HepG2 (cell line): ENCODE data around the gene TTLL4. TPM values are rescaled to one million over a fixed set of nuclear protein-coding genes. Genes with fewer than 3 reads are reported as not detected.

Source experiments
- ATAC-seq: fragments of 200-7000 bp; cut with Tn5 transposase; 3 replicates; pipeline ENCODE4 v1.9.1; 2020; ENCODE audit warnings: mild to moderate bottlenecking, moderate library complexity
- BruUV-seq: library from RNA; stranded (reverse); fragments of 400-500 nt; replicated peaks from 2 replicates; lab custom pipeline; 2021; lab: Mats Ljungman, UMichigan
- CTCF ChIA-PET: fragments of 300-600 bp; formaldehyde crosslinking; extraction: SDS; loops from one replicate; lab custom pipeline; 2021; ENCODE audit warnings: low total read pairs, inconsistent platforms, low intra/inter-chr PET ratio; lab: Yijun Ruan, JAX
- POLR2A ChIA-PET: fragments of 350-600 bp; sonication (Branson Sonifier 250); formaldehyde crosslinking; loops from one replicate; lab custom pipeline; 2020; ENCODE audit warnings: antibody characterized with exemption, inconsistent platforms; lab: Yijun Ruan, JAX
- DNase-seq: peaks from one replicate; pipeline ENCODE4 v3.0.0-alpha.2; 2015; ENCODE audit warnings: low spot score
- FAIRE-seq: peaks from 3 replicates; lab custom pipeline; 2011; peaks lifted over from hg19 to GRCh38; lab: Jason Lieb, UNC
- H2AFZ ChIP-seq: one replicate; pipeline ENCODE4 v1.6.1; 2011; ENCODE audit warnings: low read length, inconsistent platforms
- H3K27ac ChIP-seq: fragments of 300-600 bp; 3 replicates; pipeline ENCODE4 v1.8.0; 2011; ENCODE audit warnings: mixed run types, mild to moderate bottlenecking, mixed read lengths, low read length, inconsistent platforms; ENCODE audit not compliant: insufficient read depth; ENCODE audit errors: extremely low read length
- H3K27me3 ChIP-seq, 2 experiments: fragments of 200-600 bp in 1 of 2; 2 replicates in 1 of 2; 3 replicates in 1 of 2; pipeline versions ENCODE4 v1.6.0 to v1.8.0; 2011; ENCODE audit warnings: low read length in 2 of 2, mild to moderate bottlenecking in 2 of 2, moderate library complexity in 2 of 2, inconsistent platforms in 1 of 2; ENCODE audit not compliant: insufficient read depth in 2 of 2, control insufficient read depth in 1 of 2
- H3K36me3 ChIP-seq, 2 experiments: fragments of 200-600 bp in 1 of 2; replicated peaks in 1 of 2; 2 replicates in 1 of 2; 3 replicates in 1 of 2; pipeline versions ENCODE4 v1.5.1 to v1.8.0; 2011; ENCODE audit warnings: low read length in 2 of 2, inconsistent platforms in 1 of 2; ENCODE audit not compliant: insufficient read depth in 2 of 2, control insufficient read depth in 1 of 2
- H3K4me1 ChIP-seq: 2 replicates; pipeline ENCODE4 v1.5.1; 2012; ENCODE audit warnings: low read length, inconsistent platforms; ENCODE audit not compliant: insufficient read depth
- H3K4me2 ChIP-seq: 2 replicates; pipeline ENCODE4 v1.6.0; 2011; ENCODE audit warnings: low read depth, low read length, inconsistent platforms
- H3K4me3 ChIP-seq, 3 experiments: fragments of 200-600 bp in 1 of 3; sonication (generic), shearing (Covaris generic) in 1 of 3; replicated peaks in 1 of 3; 2 replicates each; pipeline ENCODE4 v1.5.1; 2011 to 2016; ENCODE audit warnings: low read length in 3 of 3, inconsistent platforms in 2 of 3, low read depth in 2 of 3, mild to moderate bottlenecking in 2 of 3, control low read depth in 1 of 3, mixed read lengths in 1 of 3; ENCODE audit not compliant: insufficient read depth in 1 of 3
- H3K79me2 ChIP-seq: one replicate; pipeline ENCODE4 v1.6.1; 2011; ENCODE audit warnings: low read length, inconsistent platforms; ENCODE audit not compliant: insufficient read depth
- H3K9ac ChIP-seq: 2 replicates; pipeline ENCODE4 v1.6.0; 2011; ENCODE audit warnings: mild to moderate bottlenecking, low read depth, low read length, inconsistent platforms; ENCODE audit not compliant: insufficient read depth
- H3K9me3 ChIP-seq: 2 replicates; pipeline ENCODE4 v1.5.1; 2012; ENCODE audit warnings: mild to moderate bottlenecking, low read length
- H4K20me1 ChIP-seq: 2 replicates; pipeline ENCODE4 v1.6.0; 2011; ENCODE audit warnings: inconsistent platforms, mild to moderate bottlenecking, low read length, moderate library complexity; ENCODE audit not compliant: insufficient read depth
- CEBPB ChIP-seq: IDR thresholded peaks from 2 replicates; pipeline ENCODE4 v1.6.1; 2011; ENCODE audit warnings: low read depth, low read length, improper control_type of control experiment, borderline replicate concordance
- KLF16 ChIP-seq, 2 experiments: sonication (generic) in 1 of 2; formaldehyde crosslinking in 1 of 2; IDR thresholded peaks; 2 replicates each; pipeline versions ENCODE4 v1.6.1 to v1.8.0; 2016 to 2023; ENCODE audit warnings: missing genetic modification reagents in 2 of 2, missing compliant biosample characterization in 1 of 2
- MTA1 ChIP-seq: sonication (generic); formaldehyde crosslinking; IDR thresholded peaks from 2 replicates; pipeline ENCODE4 v1.4.0; 2020; ENCODE audit warnings: missing genetic modification reagents, mild to moderate bottlenecking, borderline replicate concordance
- NFKB2 ChIP-seq: sonication (generic); formaldehyde crosslinking; IDR thresholded peaks from 2 replicates; pipeline ENCODE4 v1.4.0; 2020; ENCODE audit warnings: missing genetic modification reagents, borderline replicate concordance
- SKI ChIP-seq: fragments of 450-650 bp; IDR thresholded peaks from one replicate; pipeline ENCODE4 v1.6.1; 2018; ENCODE audit warnings: mild to moderate bottlenecking; ENCODE audit not compliant: partially characterized antibody
- WGBS: methylation state at CpG from one replicate; pipeline ENCODE4 v1.1.6; 2017; ENCODE audit warnings: low lambda C conversion rate; 5-methylcytosine and 5-hydroxymethylcytosine counted together
- in situ Hi-C: cut with HindIII; loops from 2 replicates; pipeline ENCODE4 v1.10.0; 2017; ENCODE audit warnings: low pct_unique_long_range_greater_than_20kb; ENCODE audit not compliant: extremely low pct_ligation_motif_present
- intact Hi-C: fragments of 100-400 bp; cut with micrococcal nuclease; formaldehyde crosslinking; loops from one replicate; pipeline ENCODE4 v1.10.0; 2022; ENCODE audit not compliant: unreplicated experiment
- polyA plus RNA-seq, 8 experiments: library from polyadenylated mRNA; depleted of rRNA in 3 of 8; stranded (reverse) in 7 of 8; unstranded in 1 of 8; fragments of >200 nt; fragmentation: Illumina TruSeq in 4 of 8; extraction: Trizol in 4 of 8; gene quantifications; 2 replicates each; pipeline versions ENCODE4 v1.2.1 to v1.2.3, GENCODE V29; 2011 to 2016; ENCODE audit warnings: low read depth in 4 of 8, missing spikeins in 1 of 8, mixed read lengths in 1 of 8; ENCODE audit not compliant: insufficient read depth in 1 of 8
- total RNA-seq, 5 experiments: library from RNA; depleted of rRNA; stranded (reverse); fragments of >200 nt; fragmentation: Illumina TruSeq; extraction: Trizol; gene quantifications; 2 replicates each; pipeline ENCODE4 v1.2.3, GENCODE V29; 2016; ENCODE audit warnings: low read depth in 1 of 5
- TF ChIP-seq, protein P1 (sequence below): sonication (generic); formaldehyde crosslinking; IDR thresholded peaks from 2 replicates; pipeline ENCODE4 v1.8.0; 2022; ENCODE audit warnings: mild to moderate bottlenecking, missing genetic modification reagents, moderate library complexity
- TF ChIP-seq, protein P2 (sequence below): sonication (generic); formaldehyde crosslinking; IDR thresholded peaks from 2 replicates; pipeline ENCODE4 v1.4.0; 2020; ENCODE audit warnings: missing genetic modification reagents
- TF ChIP-seq, protein P3 (sequence below): sonication (generic); formaldehyde crosslinking; conservative IDR thresholded peaks from 2 replicates; pipeline ENCODE4 v1.4.0; 2020; ENCODE audit warnings: missing genetic modification reagents

The TTLL4 gene
- total and polyA plus RNA-seq, 2 of the 13 experiments (the other 11 are each of a cell fraction or from before 2014, with no cell fraction given): 77.5 to 84.6 TPM

DNA sequence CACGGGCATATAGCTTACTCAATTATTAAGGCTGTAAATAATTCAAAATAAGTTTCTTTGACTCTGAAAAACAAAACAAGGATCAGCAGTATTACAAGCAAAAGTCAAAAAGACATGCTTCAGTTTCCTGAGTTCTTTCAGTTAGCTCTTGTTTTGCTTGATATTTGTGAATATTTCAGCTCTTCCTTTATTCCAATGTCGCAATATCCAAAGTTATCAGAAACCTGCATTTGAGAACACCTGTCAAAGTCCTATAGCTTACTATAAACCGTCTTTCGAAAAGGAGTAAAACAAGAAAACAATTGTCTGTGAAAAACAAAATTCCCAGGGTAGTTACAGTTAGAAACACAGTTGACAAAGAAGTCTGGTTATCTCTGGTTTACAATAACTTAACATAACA is 86.1 kb downstream of the TTLL4 start:
- peaks cover 61% of the 10 kb centered on the region for H3K79me2 ChIP-seq
- BruUV-seq: no TSS peak
- intact Hi-C loops: no loop called here
- H3K4me1 ChIP-seq: 0 out of 2 replicates have a peak, but pooled peaks cover under 1% of the 10 kb centered on the region
- no peak overlapping the region for H3K27ac ChIP-seq
- H3K9me3 ChIP-seq: no peaks in the 10 kb centered on the region
- H3K36me3 ChIP-seq: peaks cover 7 to 22% of the 10 kb centered on the region in 2 experiments; a peak in 4 of 5 replicates
- ChIA-PET POLR2A (interaction anchor here (1.6 kb wide), 1 partner anchor 15 kb away, joined by 9 read pairs; the partner anchor contains the start of gene CYP27A1), CTCF (no interaction called here)
- DNase-seq (no peak), ATAC-seq (no peak), FAIRE-seq (no peak)
- H3K9ac ChIP-seq: no peak overlapping the region
- no peak overlapping the region for H3K4me2 ChIP-seq
- TF ChIP-seq KLF16 (CRISPR knock-in tag; IDR thresholded peaks at IDR 0.05) (no peak), MTA1 (CRISPR knock-in tag) (no peak), CEBPB (peak; percentile 76), NFKB2 (no peak), SKI (no peak)
- no peak overlapping the region for H2AFZ ChIP-seq
- peaks cover 3% of the 10 kb centered on the region; the same call in 1 of the 2 replicates for H4K20me1 ChIP-seq
- H3K27me3 ChIP-seq: no peaks in the 10 kb centered on the region
- in situ Hi-C loops: no loop called here
- WGBS: 97% methylated on average over 4 of the region's 4 CpGs
- no peak overlapping the region for H3K4me3 ChIP-seq

DNA sequence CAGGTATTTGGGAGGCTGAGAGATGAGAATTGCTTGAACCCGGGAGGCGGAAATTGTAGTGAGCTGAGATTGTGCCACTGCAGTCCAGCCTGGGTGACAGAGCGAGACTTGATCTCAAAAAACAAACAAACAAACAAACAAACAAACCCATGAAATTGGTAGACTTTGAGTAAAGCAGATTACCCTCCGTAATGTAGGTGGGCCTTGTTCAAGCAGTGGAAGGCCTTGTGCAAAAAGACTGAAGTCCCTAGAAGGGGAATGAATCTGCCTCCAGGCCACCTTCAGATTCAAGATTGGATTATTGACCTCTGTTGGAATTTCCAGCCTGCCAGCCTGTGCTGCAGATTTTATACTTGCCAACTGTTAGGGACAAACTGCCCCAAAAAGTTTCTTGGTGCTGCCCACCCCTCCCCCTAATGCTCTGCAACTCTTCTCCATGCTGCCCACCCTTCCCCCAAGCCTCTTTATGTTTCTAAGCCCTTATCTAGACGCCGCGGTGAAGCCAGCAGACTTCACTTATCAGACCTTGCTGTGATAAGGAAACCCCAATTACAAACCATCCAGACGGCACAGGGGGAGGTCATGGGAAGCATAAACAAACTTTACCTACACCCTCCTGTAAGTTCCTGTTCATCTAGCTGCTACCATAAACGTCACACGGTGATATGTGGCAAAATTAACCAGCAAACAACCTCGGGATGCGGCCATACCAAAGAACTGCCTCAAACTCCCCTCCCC is 88.3 kb downstream of the TTLL4 start:
- TF ChIP-seq, protein P1, sequence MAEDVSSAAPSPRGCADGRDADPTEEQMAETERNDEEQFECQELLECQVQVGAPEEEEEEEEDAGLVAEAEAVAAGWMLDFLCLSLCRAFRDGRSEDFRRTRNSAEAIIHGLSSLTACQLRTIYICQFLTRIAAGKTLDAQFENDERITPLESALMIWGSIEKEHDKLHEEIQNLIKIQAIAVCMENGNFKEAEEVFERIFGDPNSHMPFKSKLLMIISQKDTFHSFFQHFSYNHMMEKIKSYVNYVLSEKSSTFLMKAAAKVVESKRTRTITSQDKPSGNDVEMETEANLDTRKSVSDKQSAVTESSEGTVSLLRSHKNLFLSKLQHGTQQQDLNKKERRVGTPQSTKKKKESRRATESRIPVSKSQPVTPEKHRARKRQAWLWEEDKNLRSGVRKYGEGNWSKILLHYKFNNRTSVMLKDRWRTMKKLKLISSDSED (CRISPR knock-in tag): no peak
- TF ChIP-seq, protein P2, sequence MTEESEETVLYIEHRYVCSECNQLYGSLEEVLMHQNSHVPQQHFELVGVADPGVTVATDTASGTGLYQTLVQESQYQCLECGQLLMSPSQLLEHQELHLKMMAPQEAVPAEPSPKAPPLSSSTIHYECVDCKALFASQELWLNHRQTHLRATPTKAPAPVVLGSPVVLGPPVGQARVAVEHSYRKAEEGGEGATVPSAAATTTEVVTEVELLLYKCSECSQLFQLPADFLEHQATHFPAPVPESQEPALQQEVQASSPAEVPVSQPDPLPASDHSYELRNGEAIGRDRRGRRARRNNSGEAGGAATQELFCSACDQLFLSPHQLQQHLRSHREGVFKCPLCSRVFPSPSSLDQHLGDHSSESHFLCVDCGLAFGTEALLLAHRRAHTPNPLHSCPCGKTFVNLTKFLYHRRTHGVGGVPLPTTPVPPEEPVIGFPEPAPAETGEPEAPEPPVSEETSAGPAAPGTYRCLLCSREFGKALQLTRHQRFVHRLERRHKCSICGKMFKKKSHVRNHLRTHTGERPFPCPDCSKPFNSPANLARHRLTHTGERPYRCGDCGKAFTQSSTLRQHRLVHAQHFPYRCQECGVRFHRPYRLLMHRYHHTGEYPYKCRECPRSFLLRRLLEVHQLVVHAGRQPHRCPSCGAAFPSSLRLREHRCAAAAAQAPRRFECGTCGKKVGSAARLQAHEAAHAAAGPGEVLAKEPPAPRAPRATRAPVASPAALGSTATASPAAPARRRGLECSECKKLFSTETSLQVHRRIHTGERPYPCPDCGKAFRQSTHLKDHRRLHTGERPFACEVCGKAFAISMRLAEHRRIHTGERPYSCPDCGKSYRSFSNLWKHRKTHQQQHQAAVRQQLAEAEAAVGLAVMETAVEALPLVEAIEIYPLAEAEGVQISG (CRISPR knock-in tag): no peak
- TF ChIP-seq, protein P3, sequence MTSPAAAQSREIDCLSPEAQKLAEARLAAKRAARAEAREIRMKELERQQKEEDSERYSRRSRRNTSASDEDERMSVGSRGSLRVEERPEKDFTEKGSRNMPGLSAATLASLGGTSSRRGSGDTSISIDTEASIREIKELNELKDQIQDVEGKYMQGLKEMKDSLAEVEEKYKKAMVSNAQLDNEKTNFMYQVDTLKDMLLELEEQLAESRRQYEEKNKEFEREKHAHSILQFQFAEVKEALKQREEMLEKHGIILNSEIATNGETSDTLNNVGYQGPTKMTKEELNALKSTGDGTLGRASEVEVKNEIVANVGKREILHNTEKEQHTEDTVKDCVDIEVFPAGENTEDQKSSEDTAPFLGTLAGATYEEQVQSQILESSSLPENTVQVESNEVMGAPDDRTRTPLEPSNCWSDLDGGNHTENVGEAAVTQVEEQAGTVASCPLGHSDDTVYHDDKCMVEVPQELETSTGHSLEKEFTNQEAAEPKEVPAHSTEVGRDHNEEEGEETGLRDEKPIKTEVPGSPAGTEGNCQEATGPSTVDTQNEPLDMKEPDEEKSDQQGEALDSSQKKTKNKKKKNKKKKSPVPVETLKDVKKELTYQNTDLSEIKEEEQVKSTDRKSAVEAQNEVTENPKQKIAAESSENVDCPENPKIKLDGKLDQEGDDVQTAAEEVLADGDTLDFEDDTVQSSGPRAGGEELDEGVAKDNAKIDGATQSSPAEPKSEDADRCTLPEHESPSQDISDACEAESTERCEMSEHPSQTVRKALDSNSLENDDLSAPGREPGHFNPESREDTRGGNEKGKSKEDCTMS (CRISPR knock-in tag): no peak
- FAIRE-seq: no peak
- no peaks in the 10 kb centered on the region for H3K9me3 ChIP-seq
- H2AFZ ChIP-seq: no peak overlapping the region
- POLR2A ChIA-PET: no interaction called here
- peaks cover 51% of the 10 kb centered on the region for H3K79me2 ChIP-seq
- H4K20me1 ChIP-seq: 0 out of 2 replicates have a peak, but pooled peaks cover 3% of the 10 kb centered on the region
- CTCF ChIA-PET: no interaction called here
- DNase-seq: no peak
- H3K4me2 ChIP-seq: no peak overlapping the region
- intact Hi-C loops (no loop called here), in situ Hi-C loops (no loop called here)
- H3K36me3 ChIP-seq: peaks cover 7 to 22% of the 10 kb centered on the region in 2 experiments; a peak in 4 of 5 replicates
- no peaks in the 10 kb centered on the region for H3K4me1 ChIP-seq
- WGBS: 94% methylated on average over 12 of the region's 12 CpGs
- ATAC-seq: no peak
- no peak overlapping the region for H3K4me3 ChIP-seq
- H3K27ac ChIP-seq: no peak overlapping the region
- no TSS peak for BruUV-seq
- H3K9ac ChIP-seq: no peak overlapping the region
- H3K27me3 ChIP-seq: no peaks in the 10 kb centered on the region
